GM18951 (cell line): ENCODE results near the gene ATAD3C.
"Not testable (repeated sequence)": the region's sequence is repeated elsewhere in the genome, so short reads cannot be mapped to it uniquely, and the experiment has no call there.

Source experiments
- POLR2A ChIP-seq: IDR thresholded peaks from 4 replicates; pipeline ENCODE4 v1.6.1; 2011; ENCODE audit warnings: mild to moderate bottlenecking; ENCODE audit not compliant: insufficient read length, insufficient read depth; ENCODE audit errors: extremely low read depth
- in situ Hi-C: fragments of 300-500 bp; cut with MboI; formaldehyde crosslinking; loops from one replicate; pipeline ENCODE4 v1.12.0; 2022; ENCODE audit warnings: low sequenced_read_pairs, mixed read lengths, inconsistent platforms; ENCODE audit not compliant: unreplicated experiment

Gene ATAD3C

GRCh38 chr1:1477206-1477605 lies 27.7 kb downstream of the ATAD3C start:
- no peak for TF ChIP-seq POLR2A
- in situ Hi-C loops = no loop called here

- in situ Hi-C loops = no loop called here
- TF ChIP-seq POLR2A = no peak
These were observed 30.3 kb downstream of the ATAD3C start for GRCh38 chr1:1479547-1480487.

GRCh38 chr1:1480488-1480867 lies 31.0 kb downstream of the ATAD3C start:
- in situ Hi-C loops = not testable (repeated sequence)

GRCh38 chr1:1481811-1482210 lies 32.3 kb downstream of the ATAD3C start:
- in situ Hi-C loops = not testable (repeated sequence)

GRCh38 chr1:1482856-1483255 lies 33.4 kb downstream of the ATAD3C start:
- in situ Hi-C loops = no loop called here
- TF ChIP-seq POLR2A = no peak

GRCh38 chr1:1483714-1484113 lies 34.2 kb downstream of the ATAD3C start:
- no peak for TF ChIP-seq POLR2A
- in situ Hi-C loops = no loop called here

- in situ Hi-C loops = not testable (repeated sequence)
These were observed 35.7 kb downstream of the ATAD3C start for GRCh38 chr1:1484976-1485750.

GRCh38 chr1:1485755-1486317 lies 36.3 kb downstream of the ATAD3C start:
- in situ Hi-C loops = not testable (repeated sequence)

GRCh38 chr1:1487701-1488100 lies 38.2 kb downstream of the ATAD3C start:
- in situ Hi-C loops = no loop called here
- TF ChIP-seq POLR2A = no peak

- TF ChIP-seq POLR2A = no peak
- in situ Hi-C loops = no loop called here
These were observed 39.7 kb downstream of the ATAD3C start for GRCh38 chr1:1489231-1489630.

- in situ Hi-C loops = no loop called here
- TF ChIP-seq POLR2A = no peak
These were observed 40.4 kb downstream of the ATAD3C start for GRCh38 chr1:1489861-1490260.

- TF ChIP-seq POLR2A = no peak
- in situ Hi-C loops = no loop called here
These were observed 41.2 kb downstream of the ATAD3C start for GRCh38 chr1:1490633-1491230.

- in situ Hi-C loops = no loop called here
- TF ChIP-seq POLR2A = no peak
These were observed 42.1 kb downstream of the ATAD3C start for GRCh38 chr1:1491601-1492000.

- in situ Hi-C loops = not testable (repeated sequence)
These were observed 44.8 kb downstream of the ATAD3C start for GRCh38 chr1:1494311-1494710.

- in situ Hi-C loops = loop anchor here (5.0 kb wide), 1 partner anchor 48 kb away; the partner anchor contains the start of gene ATAD3C
These were observed 46.0 kb downstream of the ATAD3C start for GRCh38 chr1:1495461-1495975.

- in situ Hi-C loops = not testable (repeated sequence)
These were observed 55.4 kb downstream of the ATAD3C start for GRCh38 chr1:1504777-1505365.

- in situ Hi-C loops = not testable (repeated sequence)
These were observed 55.9 kb downstream of the ATAD3C start for GRCh38 chr1:1505366-1505798.

GRCh38 chr1:1505801-1506200 lies 56.3 kb downstream of the ATAD3C start:
- in situ Hi-C loops = not testable (repeated sequence)
